ENCODE results near the gene KCMF1. TPM values are rescaled to one million over a fixed set of nuclear protein-coding genes. Genes with fewer than 3 reads are reported as not detected.

Gene KCMF1
- total and polyA plus RNA-seq, 2 donors from 2014 or later: 21.0 to 64.3 TPM

GRCh38 chr2:85077859-85078419, 107.0 kb downstream of the KCMF1 start:
- no peak for DNase-seq
- intact Hi-C loops (cut with DNase I): no loop called here

GRCh38 chr2:85078536-85078935, 107.6 kb downstream of the KCMF1 start:
- FAIRE-seq: no peak
- H3K4me3 ChIP-seq (ENCODE audit: low read length in 3 of 3): no peak overlapping the region
- H3K27ac ChIP-seq (ENCODE audit: low read depth in 2 of 2, low read length in 2 of 2): no peak overlapping the region
- H3K9ac ChIP-seq (ENCODE audit: low read length in 3 of 3): no peak overlapping the region
- no peak for DNase-seq
- H3K4me1 ChIP-seq (ENCODE audit: control insufficient read depth in 2 of 3, insufficient read depth in 2 of 3, low read depth in 1 of 3, low read length in 3 of 3): no peaks in the 10 kb centered on the region
- intact Hi-C loops (cut with DNase I): no loop called here
- no peaks in the 10 kb centered on the region for H3K27me3 ChIP-seq (ENCODE audit: control insufficient read depth, insufficient read depth, low read length)
- no peaks in the 10 kb centered on the region for H3K36me3 ChIP-seq (ENCODE audit: control insufficient read depth in 2 of 3, insufficient read depth in 3 of 3, low read length in 3 of 3)
- peaks cover 0 to 8% (median 7%) of the 10 kb centered on the region in 3 donors for H3K9me3 ChIP-seq (ENCODE audit: control insufficient read depth in 2 of 3, insufficient read depth in 1 of 3, low read length in 3 of 3)
- TF ChIP-seq CTCF (IDR thresholded peaks at IDR 0.05; ENCODE audit: borderline replicate concordance, extremely low read depth, insufficient read depth): no peak

More at GRCh38 chr2:85077859-85078419, 107.0 kb downstream of the KCMF1 start:
- no peak overlapping the region for H3K9ac ChIP-seq (ENCODE audit: low read length in 3 of 3)
- H3K9me3 ChIP-seq (ENCODE audit: control insufficient read depth in 2 of 3, insufficient read depth in 1 of 3, low read length in 3 of 3): peaks cover 0 to 8% (median 7%) of the 10 kb centered on the region in 3 donors
- no peak for FAIRE-seq
- no peaks in the 10 kb centered on the region for H3K36me3 ChIP-seq (ENCODE audit: control insufficient read depth in 2 of 3, insufficient read depth in 3 of 3, low read length in 3 of 3)
- H3K27me3 ChIP-seq (ENCODE audit: control insufficient read depth, insufficient read depth, low read length): no peaks in the 10 kb centered on the region
- no peaks in the 10 kb centered on the region for H3K4me1 ChIP-seq (ENCODE audit: control insufficient read depth in 2 of 3, insufficient read depth in 2 of 3, low read depth in 1 of 3, low read length in 3 of 3)
- no peak overlapping the region for H3K4me3 ChIP-seq (ENCODE audit: low read length in 3 of 3)
- TF ChIP-seq CTCF (IDR thresholded peaks at IDR 0.05; ENCODE audit: borderline replicate concordance, extremely low read depth, insufficient read depth): no peak
- no peak overlapping the region for H3K27ac ChIP-seq (ENCODE audit: low read depth in 2 of 2, low read length in 2 of 2)

GRCh38 chr2:85083092-85083491, 112.1 kb downstream of the KCMF1 start:
- no peak for TF ChIP-seq CTCF (IDR thresholded peaks at IDR 0.05; ENCODE audit: borderline replicate concordance, extremely low read depth, insufficient read depth)
- Histone ChIP-seq H3K9ac (ENCODE audit: low read length in 3 of 3) (no peak overlapping the region), H3K36me3 (ENCODE audit: control insufficient read depth in 2 of 3, insufficient read depth in 3 of 3, low read length in 3 of 3) (no peaks in the 10 kb centered on the region), H3K9me3 (ENCODE audit: control insufficient read depth in 2 of 3, insufficient read depth in 1 of 3, low read length in 3 of 3) (peaks cover 0 to 8% (median 7%) of the 10 kb centered on the region in 3 donors), H3K27me3 (ENCODE audit: control insufficient read depth, insufficient read depth, low read length) (no peaks in the 10 kb centered on the region), H3K4me3 (ENCODE audit: low read length in 3 of 3) (no peak overlapping the region), H3K27ac (ENCODE audit: low read depth in 2 of 2, low read length in 2 of 2) (no peak overlapping the region), H3K4me1 (ENCODE audit: control insufficient read depth in 2 of 3, insufficient read depth in 2 of 3, low read depth in 1 of 3, low read length in 3 of 3) (no peaks in the 10 kb centered on the region)
- intact Hi-C loops (cut with DNase I): no loop called here
- FAIRE-seq (no peak), DNase-seq (no peak)

GRCh38 chr2:85085563-85085962, 114.6 kb downstream of the KCMF1 start:
- FAIRE-seq (no peak), DNase-seq (no peak)
- intact Hi-C loops (cut with DNase I): no loop called here
- no peak overlapping the region for H3K9ac ChIP-seq (ENCODE audit: low read length in 3 of 3)
- no peak overlapping the region for H3K4me3 ChIP-seq (ENCODE audit: low read length in 3 of 3)
- H3K36me3 ChIP-seq (ENCODE audit: control insufficient read depth in 2 of 3, insufficient read depth in 3 of 3, low read length in 3 of 3): no peaks in the 10 kb centered on the region
- H3K4me1 ChIP-seq (ENCODE audit: control insufficient read depth in 2 of 3, insufficient read depth in 2 of 3, low read depth in 1 of 3, low read length in 3 of 3): no peaks in the 10 kb centered on the region
- H3K27me3 ChIP-seq (ENCODE audit: control insufficient read depth, insufficient read depth, low read length): no peaks in the 10 kb centered on the region
- peaks cover 0 to 8% (median 7%) of the 10 kb centered on the region in 3 donors for H3K9me3 ChIP-seq (ENCODE audit: control insufficient read depth in 2 of 3, insufficient read depth in 1 of 3, low read length in 3 of 3)
- H3K27ac ChIP-seq (ENCODE audit: low read depth in 2 of 2, low read length in 2 of 2): no peak overlapping the region
- TF ChIP-seq CTCF (IDR thresholded peaks at IDR 0.05; ENCODE audit: borderline replicate concordance, extremely low read depth, insufficient read depth): no peak

All from kidney (tissue), 14 donors.